Vagina (tissue), 2 donors: Measurements from ENCODE around the gene RASA3.

Experiments used
- POLR2A ChIP-seq, 2 donors: fragments of 450-650 bp; IDR thresholded peaks; one replicate each; pipeline ENCODE4 v1.6.1; 2017; ENCODE audit warnings: antibody characterized with exemption in 2 of 2, mild to moderate bottlenecking in 2 of 2, moderate library complexity in 2 of 2
- TF ChIP-seq, protein P1 (sequence below), 3 experiments: fragments of 450-650 bp in 2 of 3; fragments of 200-600 bp in 1 of 3; sonication (generic) in 1 of 3; IDR thresholded peaks; one replicate each; pipeline ENCODE4 v1.5.1; 2017 to 2019; ENCODE audit warnings: antibody characterized with exemption in 3 of 3, mild to moderate bottlenecking in 2 of 3, moderate library complexity in 2 of 3

DNA sequence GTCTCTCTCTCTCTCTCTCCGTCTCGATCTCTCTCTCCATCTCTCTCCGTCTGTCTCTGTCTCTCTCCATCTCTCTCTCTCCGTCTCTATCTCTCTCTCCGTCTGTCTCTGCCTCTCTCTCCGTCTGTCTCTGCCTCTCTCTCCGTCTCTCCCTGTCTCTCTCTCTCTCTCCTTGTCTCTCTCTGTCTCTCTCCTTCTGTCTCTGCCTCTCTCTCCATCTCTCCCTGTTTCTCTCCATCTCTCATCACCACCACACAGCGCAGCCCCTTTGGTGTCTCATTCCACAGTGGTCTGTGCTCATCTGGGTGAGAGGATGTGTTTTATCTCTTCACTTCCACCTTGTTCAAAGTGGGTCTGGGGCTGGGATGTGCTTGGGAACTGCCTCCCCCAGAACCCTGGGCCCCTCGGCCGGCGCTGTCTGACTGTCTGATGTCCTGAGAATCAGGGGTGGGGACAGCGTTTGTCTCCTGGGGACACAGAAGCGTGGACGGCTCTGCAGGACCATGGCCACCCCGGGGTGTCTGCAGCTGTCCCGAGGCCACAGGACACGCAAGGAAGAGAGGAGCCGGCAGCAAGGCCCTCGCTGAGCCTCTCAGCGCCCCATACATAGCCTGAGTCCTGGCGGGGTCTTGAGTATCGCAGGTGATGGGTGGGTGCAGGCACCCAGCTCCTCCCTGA lies 118.3 kb downstream of the RASA3 start:
- TF ChIP-seq, protein P1, sequence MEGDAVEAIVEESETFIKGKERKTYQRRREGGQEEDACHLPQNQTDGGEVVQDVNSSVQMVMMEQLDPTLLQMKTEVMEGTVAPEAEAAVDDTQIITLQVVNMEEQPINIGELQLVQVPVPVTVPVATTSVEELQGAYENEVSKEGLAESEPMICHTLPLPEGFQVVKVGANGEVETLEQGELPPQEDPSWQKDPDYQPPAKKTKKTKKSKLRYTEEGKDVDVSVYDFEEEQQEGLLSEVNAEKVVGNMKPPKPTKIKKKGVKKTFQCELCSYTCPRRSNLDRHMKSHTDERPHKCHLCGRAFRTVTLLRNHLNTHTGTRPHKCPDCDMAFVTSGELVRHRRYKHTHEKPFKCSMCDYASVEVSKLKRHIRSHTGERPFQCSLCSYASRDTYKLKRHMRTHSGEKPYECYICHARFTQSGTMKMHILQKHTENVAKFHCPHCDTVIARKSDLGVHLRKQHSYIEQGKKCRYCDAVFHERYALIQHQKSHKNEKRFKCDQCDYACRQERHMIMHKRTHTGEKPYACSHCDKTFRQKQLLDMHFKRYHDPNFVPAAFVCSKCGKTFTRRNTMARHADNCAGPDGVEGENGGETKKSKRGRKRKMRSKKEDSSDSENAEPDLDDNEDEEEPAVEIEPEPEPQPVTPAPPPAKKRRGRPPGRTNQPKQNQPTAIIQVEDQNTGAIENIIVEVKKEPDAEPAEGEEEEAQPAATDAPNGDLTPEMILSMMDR (IDR thresholded peaks at IDR 0.05), result no peak
- no peak for TF ChIP-seq POLR2A (IDR thresholded peaks at IDR 0.05)
